A549 (cell line): Measurements from ENCODE around the gene TUBA4A. TPM values are rescaled to one million over a fixed set of nuclear protein-coding genes. Genes with fewer than 3 reads are reported as not detected.
A peak's percentile ranks its signal among the peaks of the same experiment; 100 is the strongest.

Source experiments
- ATAC-seq, 2 experiments: fragments of 200-7000 bp in 1 of 2; fragments of >200 bp in 1 of 2; cut with Nextera tagmentation in 1 of 2; cut with Tn5 transposase in 1 of 2; 3 replicates each; pipeline versions ENCODE4 v1.8.0 to v1.9.1; 2018 to 2020; ENCODE audit warnings: mild to moderate bottlenecking in 1 of 2, moderate library complexity in 1 of 2
- CTCF ChIA-PET: fragments of 300-600 bp; sonication (Branson Sonifier 250); formaldehyde crosslinking; extraction: SDS; loops from one replicate; lab custom pipeline; 2021; ENCODE audit warnings: antibody characterized with exemption, inconsistent platforms; lab: Yijun Ruan, JAX
- POLR2A ChIA-PET: fragments of 350-600 bp; formaldehyde crosslinking; extraction: SDS; loops from one replicate; lab custom pipeline; 2021; ENCODE audit warnings: antibody characterized with exemption, inconsistent platforms; lab: Yijun Ruan, JAX
- DNase-seq, 2 experiments: peaks; one replicate each; pipeline versions ENCODE4 v3.0.0 to v3.0.0-alpha.2; 2011 to 2016; ENCODE audit warnings: low read depth in 1 of 2, low spot score in 1 of 2
- FAIRE-seq: peaks from 2 replicates; lab custom pipeline; 2011; peaks lifted over from hg19 to GRCh38; lab: Jason Lieb, UNC
- H3K27ac ChIP-seq, 2 experiments: fragments of >200 bp; sonication (Bioruptor Twin); formaldehyde crosslinking; 3 replicates each; pipeline ENCODE4 v1.5.1; 2016 to 2017
- H3K4me1 ChIP-seq: fragments of >200 bp; sonication (Bioruptor Twin); formaldehyde crosslinking; 3 replicates; pipeline ENCODE4 v1.6.1; 2016
- H3K4me2 ChIP-seq: fragments of >200 bp; sonication (Bioruptor Twin); formaldehyde crosslinking; 3 replicates; pipeline ENCODE4 v1.6.1; 2016
- H3K4me3 ChIP-seq: fragments of >200 bp; sonication (Bioruptor Twin); formaldehyde crosslinking; 3 replicates; pipeline ENCODE4 v1.5.1; 2016
- H3K9me3 ChIP-seq: fragments of >200 bp; sonication (Bioruptor Twin); formaldehyde crosslinking; 3 replicates; pipeline ENCODE4 v1.6.1; 2016
- ATOH8 ChIP-seq: fragments of 250-450 bp; sonication (Bioruptor Pico); IDR thresholded peaks from 2 replicates; pipeline ENCODE4 v1.5.0; 2020; ENCODE audit warnings: low read depth, mild to moderate bottlenecking, moderate library complexity
- CBX8 ChIP-seq: fragments of 200-600 bp; sonication (generic); IDR thresholded peaks from 2 replicates; pipeline ENCODE4 v1.6.1; 2016
- CEBPB ChIP-seq, 2 experiments: fragments of >200 bp in 1 of 2; sonication (Bioruptor Twin) in 1 of 2; formaldehyde crosslinking in 1 of 2; IDR thresholded peaks; 2 replicates each; pipeline ENCODE4 v1.6.1; 2012 to 2016
- CHD2 ChIP-seq: fragments of 150-350 bp; IDR thresholded peaks from 2 replicates; pipeline ENCODE4 v1.6.1; 2014; ENCODE audit warnings: low read length; ENCODE audit not compliant: partially characterized antibody
- CHD4 ChIP-seq: fragments of 200-600 bp; sonication (generic); IDR thresholded peaks from 2 replicates; pipeline ENCODE4 v1.6.1; 2016; ENCODE audit warnings: antibody characterized with exemption, mild to moderate bottlenecking, borderline replicate concordance
- EHF ChIP-seq: fragments of 250-450 bp; sonication (Bioruptor Pico); IDR thresholded peaks from 2 replicates; pipeline ENCODE4 v1.5.0; 2020; ENCODE audit warnings: mild to moderate bottlenecking
- EP300 ChIP-seq, 2 experiments: fragments of >200 bp; sonication (Bioruptor Twin); formaldehyde crosslinking; IDR thresholded peaks; 2 replicates in 1 of 2; 3 replicates in 1 of 2; pipeline ENCODE4 v1.6.1; 2016 to 2017
- FOSL2 ChIP-seq, 2 experiments: fragments of 450-650 bp in 1 of 2; fragments of >200 bp in 1 of 2; sonication (Bioruptor Twin) in 1 of 2; formaldehyde crosslinking; IDR thresholded peaks; 2 replicates each; pipeline versions ENCODE4 v1.5.0 to v1.6.1; 2016 to 2020; ENCODE audit warnings: mild to moderate bottlenecking in 1 of 2, moderate library complexity in 1 of 2
- HOXB13 ChIP-seq: fragments of 250-450 bp; sonication (Bioruptor Pico); IDR thresholded peaks from 2 replicates; pipeline ENCODE4 v1.5.0; 2020; ENCODE audit warnings: low read depth, mild to moderate bottlenecking, moderate library complexity
- MAZ ChIP-seq: fragments of 150-350 bp; IDR thresholded peaks from 2 replicates; pipeline ENCODE4 v1.6.1; 2014; ENCODE audit warnings: antibody characterized with exemption, low read depth, low read length, borderline replicate concordance
- NFE2L2 ChIP-seq: fragments of 150-350 bp; conservative IDR thresholded peaks from 2 replicates; pipeline ENCODE4 v1.6.1; 2014; ENCODE audit warnings: low read length
- NPAS2 ChIP-seq: fragments of 250-450 bp; sonication (Bioruptor Pico); IDR thresholded peaks from 2 replicates; pipeline ENCODE4 v1.8.0; 2022; ENCODE audit warnings: mild to moderate bottlenecking, moderate library complexity, borderline replicate concordance
- NR3C1 ChIP-seq: fragments of >200 bp; sonication (Bioruptor Twin); formaldehyde crosslinking; IDR thresholded peaks from 3 replicates; pipeline ENCODE4 v1.6.1; 2017
- PBX3 ChIP-seq: IDR thresholded peaks from 2 replicates; pipeline ENCODE4 v1.6.1; 2012
- RAD21 ChIP-seq, 2 experiments: fragments of >200 bp in 1 of 2; sonication (Bioruptor Twin) in 1 of 2; formaldehyde crosslinking in 1 of 2; IDR thresholded peaks in 1 of 2; conservative IDR thresholded peaks in 1 of 2; 2 replicates in 1 of 2; 3 replicates in 1 of 2; pipeline ENCODE4 v1.6.1; 2012 to 2018; ENCODE audit warnings: inconsistent platforms in 1 of 2
- RARB ChIP-seq: fragments of 250-450 bp; sonication (Bioruptor Pico); IDR thresholded peaks from 2 replicates; pipeline ENCODE4 v1.8.0; 2021; ENCODE audit warnings: mild to moderate bottlenecking, moderate library complexity
- RCOR1 ChIP-seq: fragments of 150-350 bp; IDR thresholded peaks from 2 replicates; pipeline ENCODE4 v1.6.1; 2014; ENCODE audit warnings: antibody characterized with exemption, low read length, low read depth
- REST ChIP-seq: fragments of 200-600 bp; sonication (generic); IDR thresholded peaks from 2 replicates; pipeline ENCODE4 v1.6.1; 2016; ENCODE audit warnings: antibody characterized with exemption, mild to moderate bottlenecking, moderate library complexity
- RFX5 ChIP-seq: fragments of 450-650 bp; IDR thresholded peaks from 2 replicates; pipeline ENCODE4 v1.7.1; 2014; ENCODE audit warnings: antibody characterized with exemption, mild to moderate bottlenecking, moderate library complexity
- SMC3 ChIP-seq: fragments of >200 bp; sonication (Bioruptor Twin); formaldehyde crosslinking; IDR thresholded peaks from 3 replicates; pipeline ENCODE4 v1.6.1; 2018; ENCODE audit warnings: inconsistent platforms
- ZNF302 ChIP-seq: fragments of 250-450 bp; sonication (Bioruptor Pico); IDR thresholded peaks from 2 replicates; pipeline ENCODE4 v1.9.0; 2021; ENCODE audit warnings: inconsistent platforms, mild to moderate bottlenecking, moderate library complexity
- WGBS: methylation state at CpG from one replicate; pipeline ENCODE4 v1.1.6; 2017; ENCODE audit errors: missing lambda C conversion rate; 5-methylcytosine and 5-hydroxymethylcytosine counted together
- polyA plus RNA-seq, 4 experiments: library from polyadenylated mRNA; depleted of rRNA in 3 of 4; stranded (reverse); fragments of >200 nt; fragmentation: RNase III in 1 of 4; extraction: RNeasy Plus Mini Kit Qiagen cat#74134 plus additional on column Dnase treatment in 1 of 4; gene quantifications; 2 replicates in 3 of 4; 3 replicates in 1 of 4; pipeline ENCODE4 v1.2.3, GENCODE V29; 2011 to 2017

Gene TUBA4A
- polyA plus RNA-seq, 2 of the 4 experiments (the other 2 are of a cell fraction): 222 to 450 TPM

- no peaks in the 10 kb centered on the region for H3K9me3 ChIP-seq
- peak; percentile 84 to 85 for ATAC-seq
- no peak for TF ChIP-seq ZNF302
- TF ChIP-seq EHF (CRISPR knock-in tag): peak; percentile 37; the same call in 1 of the 2 replicates
- TF ChIP-seq FOSL2 (IDR thresholded peaks at IDR 0.05): no peak
- TF ChIP-seq FOSL2 (CRISPR knock-in tag; IDR thresholded peaks at IDR 0.05): no peak
- no peak for TF ChIP-seq RCOR1
- 0 out of 2 replicates have a peak, but pooled peaks have one; percentile 26 for TF ChIP-seq HOXB13 (CRISPR knock-in tag)
- TF ChIP-seq CHD4: no peak
- no peak for TF ChIP-seq NFE2L2
- TF ChIP-seq REST: peak; percentile 82
- no peak for TF ChIP-seq ATOH8
- peak in 1 of 2 experiments; percentile 13; a peak in 1 of 5 replicates for TF ChIP-seq RAD21 (conservative IDR thresholded peaks at IDR 0.05 in 1 of 2, IDR thresholded peaks at IDR 0.05 in 1 of 2)
- TF ChIP-seq MAZ: no peak
- TF ChIP-seq RARB (CRISPR knock-in tag): no peak
- no peak for TF ChIP-seq PBX3
- TF ChIP-seq RFX5: no peak
- TF ChIP-seq, all 56 proteins: peak for 4
- CTCF ChIA-PET: interaction anchor here (0.6 to 7.3 kb wide), 12 partner anchors 19 to 312 kb away, joined by 3 to 79 read pairs (median 4); partner anchors contain the start of gene DNAJB2
- FAIRE-seq (no peak), DNase-seq (peak; percentile 48 to 80)
- WGBS: 0% methylated on average over 10 of the region's 37 CpGs
- Histone ChIP-seq H3K4me3 (peak overlapping the region; percentile 65), H3K4me2 (peak overlapping the region; percentile 93), H3K27ac (peak overlapping the region; percentile 92 to 95), H3K4me1 (peaks cover 30% of the 10 kb centered on the region)
- POLR2A ChIA-PET: interaction anchor here (0.5 to 3.8 kb wide), 12 partner anchors 9 to 222 kb away, joined by 3 to 25 read pairs (median 8); partner anchors contain the start of genes ANKZF1, ATG9A, CNPPD1 and DNAJB2
Observed at GRCh38 chr2:219218217-219218731, 35.4 kb downstream of the TUBA4A start.

GRCh38 chr2:219216535-219216915 is 37.2 kb downstream of the TUBA4A start:
- CTCF ChIA-PET: interaction anchor here (1.0 to 7.3 kb wide), 8 partner anchors 8 to 82 kb away, joined by 4 to 79 read pairs (median 6); partner anchors contain the start of genes ANKZF1, ATG9A and DNAJB2
- H3K4me2 ChIP-seq: peak overlapping the region; percentile 93
- no peak for FAIRE-seq
- WGBS: 93% methylated on average over 6 of the region's 6 CpGs
- TF ChIP-seq CHD2 (no peak), CEBPB (IDR thresholded peaks at IDR 0.05) (no peak), NFE2L2 (no peak), SMC3 (no peak), NPAS2 (CRISPR knock-in tag) (no peak), EP300 (IDR thresholded peaks at IDR 0.05) (no peak), ATOH8 (no peak), NR3C1 (no peak), CBX8 (no peak), REST (no peak), RFX5 (no peak), HOXB13 (CRISPR knock-in tag) (no peak), FOSL2 (IDR thresholded peaks at IDR 0.05) (no peak), FOSL2 (CRISPR knock-in tag; IDR thresholded peaks at IDR 0.05) (no peak)
- POLR2A ChIA-PET: interaction anchor here (3.8 kb wide), 1 partner anchor 57 kb away, joined by 19 read pairs; no protein-coding TSS in a partner anchor
- no peak for ATAC-seq
- no peak for DNase-seq
- H3K9me3 ChIP-seq: no peaks in the 10 kb centered on the region
- peaks cover 30% of the 10 kb centered on the region for H3K4me1 ChIP-seq
- no peak overlapping the region for H3K4me3 ChIP-seq
- peak overlapping the region; percentile 92 to 95 for H3K27ac ChIP-seq
